ENCODE results near the gene EML4.
"Not testable (repeated sequence)": the region's sequence is repeated elsewhere in the genome, so short reads cannot be mapped to it uniquely, and the experiment has no call there.

Gene EML4

DNA sequence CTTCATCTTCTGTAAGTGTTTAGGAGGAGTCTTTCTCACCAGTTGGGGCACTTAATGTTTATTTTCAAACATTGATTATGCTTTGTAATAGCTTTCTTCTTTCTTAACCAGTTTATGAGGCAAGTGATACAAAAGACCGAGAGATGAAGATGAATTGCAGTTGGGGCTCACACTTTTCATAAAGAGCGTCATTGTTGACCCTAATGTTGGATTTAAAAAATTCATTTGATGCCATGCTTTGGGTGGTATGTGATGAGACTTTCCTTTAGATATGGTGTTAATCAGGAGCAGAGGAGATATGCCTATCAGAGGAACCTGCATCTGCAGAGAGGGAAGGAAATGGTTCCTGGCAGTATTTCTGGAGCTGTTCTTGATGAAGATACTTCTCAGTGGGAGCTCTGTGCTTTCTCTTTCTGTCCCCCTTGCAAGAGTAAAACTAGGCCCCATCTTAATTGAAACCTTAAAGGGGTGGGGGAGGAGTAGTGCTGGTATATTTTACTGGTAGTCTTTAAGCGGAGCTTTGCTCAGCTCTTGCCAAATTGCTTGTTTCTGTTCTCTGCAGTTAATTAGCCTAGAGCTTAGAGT lies 2.3 kb downstream of the EML4 start:
- DNase-seq (ENCODE audit: low spot score): peak; percentile 32

DNA sequence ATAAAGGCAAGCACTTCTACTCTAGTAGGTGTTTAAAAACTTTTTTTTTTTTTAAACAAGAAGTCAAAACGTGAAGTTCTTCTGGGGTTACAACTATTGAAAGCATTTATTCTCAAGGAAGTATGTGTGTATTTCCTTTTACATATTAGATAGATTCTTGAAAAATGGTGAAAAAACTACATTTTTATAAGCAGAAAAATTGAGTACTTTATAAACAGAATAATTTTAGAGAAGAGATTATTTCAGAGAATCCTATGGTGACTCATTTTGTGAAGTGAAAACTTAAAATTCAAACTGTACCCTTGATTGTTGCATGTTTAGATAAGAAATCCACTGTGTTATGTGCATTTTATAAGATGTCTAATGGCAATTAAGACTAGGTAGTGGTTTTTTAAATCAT lies 2.9 kb downstream of the EML4 start:
- no peak for DNase-seq (ENCODE audit: low spot score)

DNA sequence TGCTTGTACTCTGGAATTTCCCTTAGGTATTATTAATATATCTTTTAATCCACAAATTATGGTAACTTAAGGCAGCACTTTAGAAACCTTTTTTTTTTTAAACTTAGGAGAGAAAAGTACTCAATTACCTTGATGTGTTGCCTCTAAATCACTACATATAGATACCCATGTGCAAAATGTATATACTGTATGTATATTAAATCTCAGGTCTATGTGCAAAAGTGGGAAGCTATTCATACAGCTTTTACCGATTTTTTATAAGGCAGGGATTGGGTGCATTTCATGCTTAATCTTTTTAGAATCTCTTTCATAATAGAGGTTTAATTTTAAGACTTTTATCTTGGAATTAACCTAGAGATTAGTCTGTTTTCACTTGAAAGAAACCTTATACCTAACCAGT lies 3.4 kb downstream of the EML4 start:
- DNase-seq (ENCODE audit: low spot score): no peak

DNA sequence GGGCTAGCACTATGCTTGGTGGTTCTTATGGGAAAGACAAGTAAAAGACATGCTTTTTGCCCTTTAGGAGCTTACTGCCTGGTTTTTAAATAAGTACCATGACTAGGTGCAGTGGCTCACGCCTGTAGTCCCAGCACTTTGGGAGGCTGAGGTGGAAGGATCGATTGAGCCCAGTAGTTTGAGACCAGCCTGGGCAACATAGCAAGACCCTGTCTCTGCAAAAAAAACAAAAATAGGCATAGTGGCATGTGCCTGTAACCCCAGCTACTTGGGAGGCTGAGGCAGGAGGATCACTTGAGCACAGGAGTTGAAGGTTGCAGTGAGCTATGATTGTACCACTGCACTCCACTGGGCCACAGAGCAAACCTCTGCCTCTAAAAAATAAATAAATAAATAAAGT lies 4.3 kb downstream of the EML4 start:
- not testable (repeated sequence) for DNase-seq (ENCODE audit: low spot score)

DNA sequence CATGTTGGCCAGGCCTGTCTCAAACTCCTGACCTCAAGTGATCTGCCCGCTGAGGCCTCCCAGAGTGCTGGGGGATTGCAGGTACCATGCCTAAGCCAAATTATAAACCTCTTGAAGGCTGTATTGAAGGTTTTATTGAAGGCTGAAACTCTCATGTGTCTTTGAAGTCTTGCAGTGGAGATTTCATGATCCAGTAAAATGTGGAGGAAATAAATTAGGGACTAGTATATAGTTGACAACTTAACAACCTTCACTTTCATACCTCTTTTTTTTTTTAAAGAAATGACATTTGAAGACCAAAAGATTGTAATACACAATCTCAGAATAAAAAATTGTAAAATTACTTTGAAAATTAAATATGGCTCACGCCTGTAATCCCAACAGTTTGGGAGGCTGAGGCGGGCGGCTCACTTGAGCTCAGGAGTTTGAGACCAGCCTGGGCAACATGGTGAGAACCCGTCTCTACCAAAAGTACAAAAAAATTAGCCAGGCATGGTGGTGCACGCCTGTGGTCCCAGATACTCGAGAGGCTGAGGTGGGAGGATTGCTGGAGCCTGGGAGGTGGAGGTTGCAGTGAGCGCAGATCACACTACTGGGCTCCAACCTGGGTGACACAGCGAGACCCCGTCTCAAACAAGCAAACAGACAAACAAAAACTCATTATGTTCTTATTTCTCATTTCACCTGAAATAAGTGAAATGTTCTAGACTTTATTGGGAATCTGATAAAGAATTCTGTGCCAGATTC lies 8.0 kb downstream of the EML4 start:
- DNase-seq (ENCODE audit: low spot score): no peak

DNA sequence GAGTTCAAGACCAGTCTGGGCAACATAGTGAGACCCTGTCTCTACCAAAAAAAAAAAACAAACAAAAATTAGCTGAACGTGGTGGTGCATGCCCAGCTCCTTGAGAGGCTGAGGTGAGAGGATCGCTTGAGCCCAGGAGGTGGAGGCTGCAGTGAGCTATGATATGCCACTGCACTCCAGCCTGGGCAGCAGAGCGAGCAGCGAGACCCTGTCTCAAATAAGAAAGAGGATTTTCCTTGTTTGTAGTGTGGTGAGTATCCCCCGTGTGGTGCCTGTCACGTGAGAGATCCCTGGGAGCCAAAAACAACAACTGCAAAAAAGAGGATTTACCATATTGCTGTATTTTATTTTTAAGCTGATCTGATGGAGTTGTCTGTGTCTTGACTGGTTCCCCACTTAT lies 9.2 kb downstream of the EML4 start:
- no peak for DNase-seq (ENCODE audit: low spot score)

DNA sequence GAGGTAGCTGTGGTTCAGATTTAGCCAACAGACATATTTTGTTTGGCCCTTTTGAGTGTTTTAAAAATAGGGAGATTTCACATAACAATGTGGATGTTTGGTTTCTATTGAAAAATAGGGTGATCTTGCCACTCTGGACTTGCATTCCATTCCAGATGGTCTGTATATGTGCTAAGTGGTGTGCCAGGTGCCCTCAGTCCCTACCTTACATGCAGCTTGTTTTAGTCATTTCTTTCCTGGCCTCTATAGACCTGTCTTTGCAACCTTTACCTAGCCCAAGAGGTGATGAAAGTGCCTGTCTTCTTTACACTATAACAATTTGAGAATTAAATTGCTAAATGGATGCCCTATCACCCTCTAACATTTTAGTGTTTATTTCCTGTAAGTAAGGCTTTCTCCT lies 11.1 kb downstream of the EML4 start:
- DNase-seq (ENCODE audit: low spot score): no peak

DNA sequence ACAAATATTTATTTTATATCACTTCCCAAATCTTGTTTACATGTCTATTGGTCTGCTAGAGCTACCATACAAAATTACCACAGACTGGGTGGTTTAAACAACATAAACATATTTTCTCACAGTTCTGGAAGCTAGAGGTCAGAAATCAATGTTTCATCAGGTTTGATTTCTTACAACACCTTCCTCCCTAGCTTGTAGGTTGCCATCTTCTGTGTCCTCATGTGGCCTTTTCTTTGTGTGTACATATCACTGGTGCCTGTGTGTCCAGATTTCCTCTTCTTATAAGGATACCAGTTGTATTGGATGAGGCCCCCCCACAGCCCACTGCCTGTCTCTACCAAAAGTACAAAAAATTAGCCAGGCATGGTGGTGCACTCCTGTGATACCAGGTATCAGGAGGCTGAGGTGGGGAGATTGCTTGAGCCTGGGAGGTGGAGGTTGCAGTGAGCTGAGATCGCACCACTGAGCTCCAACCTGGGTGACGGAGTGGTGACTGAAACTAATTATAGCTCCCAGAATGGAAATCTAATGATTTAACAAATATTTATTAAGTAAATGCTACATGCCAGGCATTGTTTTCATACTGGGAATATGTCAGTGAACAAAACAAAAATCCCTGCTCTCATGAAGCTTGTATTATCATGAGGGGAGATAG lies 13.6 kb downstream of the EML4 start:
- no peak for DNase-seq (ENCODE audit: low spot score)

DNA sequence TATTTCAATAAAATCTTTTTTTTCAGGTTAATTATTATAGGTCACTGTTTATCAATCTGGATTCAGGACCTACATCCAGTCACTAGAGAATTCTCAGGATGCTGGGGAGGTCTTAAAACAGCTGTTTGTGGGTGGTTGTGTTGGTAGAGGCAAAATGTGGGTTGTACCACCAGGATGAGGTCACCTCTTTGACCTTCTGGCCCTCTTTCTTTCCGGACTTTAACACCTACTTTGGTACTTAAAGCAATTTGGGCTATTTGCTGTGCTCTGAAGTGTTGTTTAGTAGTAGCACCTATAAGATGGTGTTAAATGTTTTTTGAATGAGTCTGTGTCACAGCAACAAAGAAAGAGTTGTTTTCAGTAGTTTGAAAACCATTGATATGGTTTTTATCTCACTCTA lies 14.6 kb downstream of the EML4 start:
- DNase-seq (ENCODE audit: low spot score): peak; percentile 17

DNA sequence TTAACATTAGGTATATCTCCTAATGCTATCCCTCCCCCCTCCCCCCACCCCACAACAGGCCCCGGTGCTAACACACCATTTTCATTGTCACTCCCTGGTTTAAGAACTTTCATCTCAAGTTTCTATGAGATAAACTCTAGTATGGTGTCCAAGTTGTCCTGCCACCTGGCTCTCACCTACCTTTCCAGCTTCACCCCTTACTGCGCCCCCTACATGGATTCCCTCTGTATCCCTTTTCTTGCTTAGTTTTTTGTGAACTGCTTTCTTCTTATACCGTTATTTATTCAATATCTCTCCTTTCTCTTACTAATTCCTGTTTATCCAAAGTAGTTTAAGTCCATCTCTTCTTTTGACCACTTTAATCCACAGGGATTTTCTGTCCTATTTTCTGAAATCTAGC lies 15.2 kb downstream of the EML4 start:
- DNase-seq (ENCODE audit: low spot score): no peak

DNA sequence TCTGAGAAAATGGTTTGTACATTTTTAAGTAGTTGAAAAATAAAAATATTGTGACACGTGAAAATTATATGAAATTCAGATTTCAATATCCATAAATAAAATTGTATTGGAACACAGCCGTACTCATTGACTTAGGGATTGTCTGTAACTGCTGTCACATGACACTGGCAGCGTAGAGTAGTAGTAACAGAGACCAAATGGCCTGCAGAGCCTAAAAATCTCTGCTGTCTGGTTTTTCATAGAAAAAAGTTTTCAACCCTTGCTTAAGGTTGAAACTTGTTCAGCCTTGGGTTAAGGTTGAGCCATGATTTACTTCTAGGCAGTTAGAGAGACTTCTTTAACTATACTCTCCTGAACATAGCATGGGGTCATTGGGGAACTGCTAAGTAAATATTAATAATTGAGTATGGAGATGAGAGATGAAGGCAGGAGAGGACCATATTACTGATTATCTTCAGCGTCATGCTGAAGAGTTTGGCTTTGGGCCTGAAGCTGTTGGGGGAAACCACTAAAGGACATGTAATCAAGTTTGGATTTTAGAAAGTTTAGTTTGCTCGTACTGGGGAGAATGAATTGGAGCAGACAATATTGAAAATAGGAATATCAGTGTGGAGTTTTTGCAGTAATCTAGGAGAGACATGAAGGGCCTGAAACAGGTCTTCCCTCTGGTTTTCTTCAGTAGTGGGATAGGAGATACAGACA lies 16.2 kb downstream of the EML4 start:
- DNase-seq (ENCODE audit: low spot score): no peak

DNA sequence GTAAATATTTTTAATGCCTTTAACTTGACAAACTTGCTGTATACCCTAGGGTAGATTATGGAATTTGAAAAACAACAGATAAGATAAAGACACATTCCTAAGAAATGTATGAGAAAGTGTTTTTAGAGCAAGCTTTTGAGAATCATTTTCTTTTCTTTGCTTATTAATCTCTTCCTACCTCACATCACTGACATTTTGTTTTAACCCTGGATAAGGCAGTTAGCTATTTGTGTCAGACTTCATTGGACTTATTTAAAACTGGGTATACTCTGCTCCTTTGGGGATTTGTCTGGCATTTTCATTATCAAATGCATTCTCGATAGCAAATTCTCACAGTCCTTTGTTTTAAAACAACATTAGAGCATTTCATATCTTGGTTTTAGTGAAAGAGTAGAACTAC lies 17.2 kb downstream of the EML4 start:
- DNase-seq (ENCODE audit: low spot score): no peak

DNA sequence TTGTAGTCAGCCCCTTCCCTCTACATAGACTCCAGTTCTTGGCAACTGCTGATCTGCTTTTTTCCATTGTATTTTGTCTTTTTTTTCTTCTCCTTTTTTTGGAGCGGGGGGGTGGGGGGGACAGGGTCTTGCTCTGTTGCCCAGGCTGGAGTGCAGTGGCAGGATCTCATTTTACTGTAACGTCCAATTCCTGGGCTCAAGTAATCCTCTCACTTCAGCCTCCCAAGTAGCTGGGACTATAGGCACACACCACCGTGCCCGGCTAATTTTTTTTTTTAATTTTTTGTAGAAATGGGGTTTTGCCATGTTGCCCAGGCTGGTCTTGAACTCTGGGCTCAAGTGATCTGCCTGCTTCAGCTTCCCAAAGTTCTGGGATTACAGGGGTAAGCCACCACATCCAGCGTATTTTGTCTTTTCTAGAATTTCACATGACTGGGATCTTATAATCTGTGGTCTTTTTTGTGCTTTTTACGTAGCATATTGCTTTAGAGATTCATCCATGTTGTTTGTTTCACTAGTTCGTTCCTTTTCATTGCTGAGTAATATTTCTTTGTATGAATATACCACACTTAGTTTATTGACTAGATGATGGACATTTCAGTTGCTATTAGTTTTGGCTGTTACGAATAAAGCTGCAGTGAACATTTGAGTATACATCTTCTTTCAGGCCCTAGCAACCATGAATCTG lies 17.9 kb downstream of the EML4 start:
- DNase-seq (ENCODE audit: low spot score): no peak

DNA sequence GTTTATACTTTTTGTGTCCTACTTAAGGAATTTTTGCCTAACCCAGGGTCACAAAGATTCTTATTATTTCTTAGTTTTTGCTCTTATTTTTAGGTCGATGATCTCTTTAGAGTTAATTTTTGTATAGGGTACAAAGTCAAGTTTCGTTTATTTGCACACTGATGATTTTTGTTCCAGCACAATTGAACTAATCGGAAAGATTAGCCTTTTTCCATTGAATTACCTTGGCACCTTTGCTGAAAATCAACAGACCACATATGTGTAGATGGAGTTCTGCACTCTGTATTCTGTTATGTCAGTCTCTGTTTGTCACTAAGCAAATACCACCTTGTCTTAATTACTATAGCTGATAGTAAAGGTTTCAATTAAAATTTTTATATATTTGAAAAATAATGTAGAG lies 18.7 kb downstream of the EML4 start:
- no peak for DNase-seq (ENCODE audit: low spot score)

DNA sequence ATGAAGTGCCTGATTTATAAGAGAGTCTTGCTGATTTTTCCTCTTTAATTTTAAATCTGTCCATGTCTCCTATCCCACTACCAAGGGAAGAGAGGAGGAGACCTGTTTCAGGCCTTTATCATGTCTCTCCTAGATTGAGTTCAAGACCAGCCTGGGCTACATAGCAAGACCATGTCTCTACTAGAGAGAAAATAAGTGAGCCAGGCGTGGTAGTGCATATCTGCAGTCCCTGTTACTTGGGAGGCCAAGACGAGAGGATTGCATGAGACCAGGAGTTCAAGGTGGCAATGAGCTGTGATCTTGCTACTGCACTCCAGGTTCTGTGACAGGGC lies 20.0 kb downstream of the EML4 start:
- DNase-seq (ENCODE audit: low spot score): no peak

DNA sequence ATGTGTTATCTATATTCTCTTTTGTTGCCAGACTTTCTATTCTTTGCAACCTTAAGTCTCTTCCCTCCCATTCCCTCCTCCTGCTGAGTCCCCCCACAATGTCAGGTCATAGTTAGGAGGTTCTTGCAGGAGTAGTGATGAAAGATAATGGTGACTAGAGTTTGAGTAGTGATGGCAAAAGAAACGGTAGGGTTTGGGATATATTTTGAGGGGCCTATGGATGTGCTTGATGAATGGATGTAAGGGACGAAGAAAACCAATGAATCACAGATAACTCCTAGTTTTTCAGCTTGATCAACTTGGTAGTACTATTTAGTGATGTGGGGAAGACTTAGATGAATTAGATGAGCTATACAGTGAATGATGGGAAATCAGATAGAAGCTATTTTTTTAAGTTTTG lies 21.0 kb downstream of the EML4 start:
- no peak for DNase-seq (ENCODE audit: low spot score)

DNA sequence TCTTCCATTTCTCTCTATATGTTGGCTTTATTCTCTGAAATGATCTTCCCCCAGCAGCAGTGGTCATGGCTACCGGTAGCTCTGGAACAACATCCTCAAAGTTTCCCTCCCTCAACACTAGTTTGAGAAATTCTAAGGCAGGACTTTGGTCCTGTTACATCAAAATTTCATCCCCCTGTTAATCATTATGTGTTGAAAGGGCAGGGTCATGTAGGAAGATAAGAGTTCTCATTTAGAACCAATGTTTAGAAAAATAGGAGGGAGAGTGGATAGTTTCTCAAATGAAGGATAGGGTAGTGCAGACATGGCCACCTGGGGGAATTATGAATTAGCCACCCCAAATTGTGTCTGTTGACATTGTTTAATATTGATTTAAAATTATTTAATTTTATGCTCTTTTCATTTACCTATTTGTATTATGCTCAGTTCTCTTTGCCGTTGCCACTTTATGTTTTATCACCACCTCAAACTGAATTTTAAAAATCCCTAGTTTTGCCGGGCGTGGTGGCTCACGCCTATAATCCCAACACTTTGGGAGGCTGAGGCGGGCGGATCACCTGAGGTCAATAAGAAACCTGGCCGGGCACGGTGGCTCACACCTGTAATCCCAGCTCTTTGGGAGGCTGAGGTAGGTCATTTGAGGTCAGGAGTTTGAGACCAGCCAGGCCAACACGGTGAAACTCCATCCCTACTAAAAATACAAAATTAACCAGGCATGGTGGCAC lies 22.3 kb downstream of the EML4 start:
- DNase-seq (ENCODE audit: low spot score): no peak

DNA sequence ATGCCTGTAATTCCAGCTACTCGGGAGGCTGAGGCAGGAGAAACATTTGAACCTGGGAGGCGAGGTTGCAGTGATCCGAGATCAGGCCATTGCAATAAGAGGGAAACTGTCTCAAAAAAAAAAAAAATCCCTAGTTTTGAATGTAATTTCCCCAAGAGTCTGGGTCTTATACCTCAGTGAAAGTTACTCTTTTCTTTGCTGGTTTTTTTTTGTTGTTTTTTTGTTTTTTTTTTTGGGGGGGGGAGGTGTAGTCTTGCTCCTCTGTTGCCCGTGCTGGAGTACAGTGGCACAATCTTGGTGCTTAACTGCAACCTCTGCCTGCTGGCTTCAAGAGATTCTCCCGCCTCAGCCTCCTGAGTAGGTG lies 22.8 kb downstream of the EML4 start:
- no peak for DNase-seq (ENCODE audit: low spot score)

DNA sequence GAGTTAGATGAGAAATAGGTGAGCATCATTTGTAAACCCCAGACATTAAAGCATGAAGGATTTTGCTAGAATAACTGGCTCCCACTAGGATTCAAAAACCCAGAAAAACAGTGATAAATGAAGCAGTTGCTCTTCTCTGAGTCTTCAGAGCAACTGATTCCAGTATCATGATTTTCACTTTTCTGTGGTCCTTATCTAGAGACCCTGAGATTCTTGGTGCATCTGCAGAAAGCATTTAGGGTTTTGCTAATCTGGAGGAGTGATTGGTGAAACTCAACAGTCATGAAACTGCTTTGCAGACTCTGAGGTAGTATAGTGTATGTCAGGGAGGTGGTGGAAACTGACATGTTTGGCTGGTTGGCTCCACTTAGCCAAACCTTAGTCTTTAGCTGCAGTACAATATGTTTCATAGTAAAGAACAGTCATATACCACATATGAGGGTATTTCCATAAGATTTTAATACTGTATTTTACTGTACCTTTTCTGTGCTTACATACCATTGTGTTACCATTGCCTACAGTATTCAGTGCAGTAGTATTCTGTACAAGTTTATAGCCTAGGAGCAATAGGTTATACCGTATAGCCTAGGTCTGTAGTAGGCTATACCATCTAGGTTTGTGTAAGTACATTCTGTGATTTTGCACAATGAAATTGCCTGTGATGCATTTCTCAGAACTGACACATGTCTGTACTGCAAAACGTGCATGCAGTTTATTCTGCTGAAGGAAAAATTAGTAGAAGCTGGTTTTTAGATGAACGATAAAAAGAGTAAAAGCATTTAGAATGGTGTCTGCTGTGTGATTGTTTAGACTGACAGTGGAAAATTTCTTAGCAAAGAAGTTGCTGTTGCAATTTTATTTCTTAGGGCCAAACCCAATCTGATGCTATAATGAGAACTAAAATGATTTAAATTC lies 23.8 kb downstream of the EML4 start:
- DNase-seq (ENCODE audit: low spot score): peak; percentile 17

DNA sequence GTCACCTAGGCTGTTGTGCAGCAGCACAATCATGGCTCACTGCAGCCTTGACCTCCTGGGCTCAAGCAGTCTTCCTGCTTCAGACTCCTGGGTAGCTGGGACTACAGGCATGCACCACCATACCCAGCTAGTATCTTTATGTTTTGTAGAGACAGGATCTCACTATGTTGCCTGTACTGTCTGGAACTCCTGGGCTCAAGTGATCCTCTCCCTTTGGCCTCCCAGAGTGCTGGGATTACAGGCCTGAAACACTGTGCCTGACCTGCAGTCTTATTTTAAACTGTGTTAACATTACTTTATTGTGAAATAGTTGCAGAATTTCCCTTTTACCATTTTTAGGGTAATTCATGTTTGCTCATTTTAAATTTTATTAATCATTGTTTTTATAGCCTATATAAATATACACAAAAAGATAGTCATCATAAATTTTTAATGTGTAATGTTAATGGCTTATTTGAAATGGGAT lies 24.6 kb downstream of the EML4 start:
- no peak for DNase-seq (ENCODE audit: low spot score)

DNA sequence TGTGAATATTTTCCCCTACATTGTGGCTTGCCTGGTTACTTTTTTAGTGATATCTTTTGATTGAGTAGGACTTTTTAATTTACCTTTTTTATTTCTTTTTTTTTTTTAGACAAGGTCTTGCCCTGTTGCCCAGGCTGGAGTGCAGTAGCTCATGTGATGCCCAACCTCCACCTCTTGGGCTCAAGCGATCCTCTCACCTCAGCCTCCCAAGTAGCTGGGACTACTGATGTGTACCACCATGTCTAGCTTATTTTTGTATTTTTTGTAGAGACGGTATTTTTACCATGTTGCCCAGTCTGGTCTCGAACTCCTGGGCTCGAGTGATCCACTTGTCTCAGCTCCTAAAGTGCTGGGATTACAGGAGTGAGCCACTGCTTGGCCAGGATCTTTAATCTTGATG lies 25.3 kb downstream of the EML4 start:
- no peak for DNase-seq (ENCODE audit: low spot score)
